ENCODE results near the gene HIBADH.

HIBADH gene

DNA sequence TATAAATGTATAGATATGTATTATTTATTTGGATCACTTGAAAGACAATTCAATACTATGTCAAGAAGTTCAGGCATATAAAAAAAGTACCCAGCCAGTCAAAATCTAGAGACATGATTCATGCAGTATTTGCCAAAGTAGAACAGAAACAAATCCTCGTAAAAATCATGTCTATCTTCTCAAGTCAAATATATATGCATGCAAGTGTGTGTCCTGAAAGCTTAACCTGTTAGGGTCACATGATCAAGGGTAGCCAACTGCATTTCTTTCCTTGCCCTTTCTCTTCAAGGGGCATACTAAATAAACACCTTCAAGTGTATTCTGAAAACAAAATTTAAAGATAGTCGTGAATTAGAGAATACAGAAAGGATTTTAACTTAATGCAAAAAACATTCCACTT, 107.0 kb downstream of the HIBADH start:
- TF ChIP-seq FOXP2 (optimal IDR thresholded peaks at IDR 0.05; ENCODE audit: borderline replicate concordance, extremely low read depth, extremely low read length, insufficient read depth) (no peak), REST (IDR thresholded peaks at IDR 0.05; ENCODE audit: insufficient read depth in 1 of 2, low read depth in 2 of 2, low read length in 2 of 2) (no peak), TAF1 (IDR thresholded peaks at IDR 0.05; ENCODE audit: borderline replicate concordance, insufficient read depth, low read length) (no peak), POLR2AphosphoS5 (IDR thresholded peaks at IDR 0.05; ENCODE audit: low read depth, low read length) (no peak), SIN3A (IDR thresholded peaks at IDR 0.05; ENCODE audit: borderline replicate concordance, insufficient read depth, low read length) (no peak)

DNA sequence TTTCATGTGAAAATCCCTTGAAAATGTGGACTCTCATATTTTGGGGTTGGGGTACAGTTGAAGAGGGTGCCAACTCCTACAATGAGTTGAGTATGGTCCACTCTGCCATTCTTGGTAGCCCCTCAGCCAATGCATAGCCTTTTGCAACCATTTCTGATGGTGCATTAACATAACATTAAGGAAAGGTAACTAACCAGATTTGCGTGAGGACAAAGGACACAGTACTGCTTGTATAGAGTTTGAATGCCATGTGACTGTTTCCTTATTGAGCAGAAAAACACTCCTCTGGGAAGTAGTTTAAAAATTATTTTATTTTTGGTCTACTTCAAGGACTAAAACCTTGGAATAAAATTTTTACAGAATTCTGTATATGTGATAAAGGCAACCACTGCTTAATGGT, 107.9 kb downstream of the HIBADH start:
- TF ChIP-seq SIN3A (IDR thresholded peaks at IDR 0.05; ENCODE audit: borderline replicate concordance, insufficient read depth, low read length) (no peak), FOXP2 (optimal IDR thresholded peaks at IDR 0.05; ENCODE audit: borderline replicate concordance, extremely low read depth, extremely low read length, insufficient read depth) (no peak), REST (IDR thresholded peaks at IDR 0.05; ENCODE audit: insufficient read depth in 1 of 2, low read depth in 2 of 2, low read length in 2 of 2) (no peak)

GRCh38 chr7:27553273-27553672, 109.4 kb downstream of the HIBADH start:
- no peak for TF ChIP-seq SIN3A (IDR thresholded peaks at IDR 0.05; ENCODE audit: borderline replicate concordance, insufficient read depth, low read length)
- TF ChIP-seq REST (IDR thresholded peaks at IDR 0.05; ENCODE audit: insufficient read depth in 1 of 2, low read depth in 2 of 2, low read length in 2 of 2): no peak
- no peak for TF ChIP-seq TAF1 (IDR thresholded peaks at IDR 0.05; ENCODE audit: borderline replicate concordance, insufficient read depth, low read length)
- TF ChIP-seq FOXP2 (optimal IDR thresholded peaks at IDR 0.05; ENCODE audit: borderline replicate concordance, extremely low read depth, extremely low read length, insufficient read depth): no peak
- TF ChIP-seq POLR2AphosphoS5 (IDR thresholded peaks at IDR 0.05; ENCODE audit: low read depth, low read length): no peak

DNA sequence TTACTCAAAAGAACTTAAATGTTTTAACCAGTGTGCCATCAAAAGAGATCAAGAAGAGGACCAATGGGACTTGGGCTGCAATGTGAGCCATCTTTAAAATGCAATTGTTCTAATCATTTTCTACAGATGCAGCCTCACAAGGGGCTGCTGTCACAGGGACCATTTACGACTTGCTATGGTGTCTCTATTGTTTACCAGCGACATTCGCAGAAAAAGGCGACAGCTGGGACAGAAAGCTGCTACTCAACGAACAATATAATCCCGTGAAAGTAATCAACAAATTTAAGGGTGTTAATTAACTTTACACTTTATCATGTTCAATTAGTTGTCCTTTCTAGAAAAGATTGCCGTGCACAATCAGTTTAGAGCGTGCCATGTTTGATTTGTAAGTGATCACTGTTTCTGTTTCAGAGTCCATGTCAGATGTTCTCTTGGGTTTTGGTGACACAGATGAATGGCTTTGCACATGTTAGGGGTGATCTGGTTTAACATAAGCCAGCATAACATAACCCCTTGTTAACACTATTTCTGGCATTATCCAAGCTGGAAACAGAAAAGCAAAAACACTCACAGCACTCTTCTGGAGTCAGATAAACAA, 110.8 kb downstream of the HIBADH start:
- no peak for TF ChIP-seq POLR2AphosphoS5 (IDR thresholded peaks at IDR 0.05; ENCODE audit: low read depth, low read length)
- no peak for TF ChIP-seq SIN3A (IDR thresholded peaks at IDR 0.05; ENCODE audit: borderline replicate concordance, insufficient read depth, low read length)
- no peak for TF ChIP-seq REST (IDR thresholded peaks at IDR 0.05; ENCODE audit: insufficient read depth in 1 of 2, low read depth in 2 of 2, low read length in 2 of 2)
- no peak for TF ChIP-seq TAF1 (IDR thresholded peaks at IDR 0.05; ENCODE audit: borderline replicate concordance, insufficient read depth, low read length)
- TF ChIP-seq FOXP2 (optimal IDR thresholded peaks at IDR 0.05; ENCODE audit: borderline replicate concordance, extremely low read depth, extremely low read length, insufficient read depth): no peak

GRCh38 chr7:27549606-27550005, 113.1 kb downstream of the HIBADH start:
- no peak for TF ChIP-seq REST (IDR thresholded peaks at IDR 0.05; ENCODE audit: insufficient read depth in 1 of 2, low read depth in 2 of 2, low read length in 2 of 2)
- TF ChIP-seq TAF1 (IDR thresholded peaks at IDR 0.05; ENCODE audit: borderline replicate concordance, insufficient read depth, low read length): no peak
- no peak for TF ChIP-seq FOXP2 (optimal IDR thresholded peaks at IDR 0.05; ENCODE audit: borderline replicate concordance, extremely low read depth, extremely low read length, insufficient read depth)
- no peak for TF ChIP-seq POLR2AphosphoS5 (IDR thresholded peaks at IDR 0.05; ENCODE audit: low read depth, low read length)
- TF ChIP-seq SIN3A (IDR thresholded peaks at IDR 0.05; ENCODE audit: borderline replicate concordance, insufficient read depth, low read length): no peak
